Activated CD8-positive, alpha-beta T cell treated with anti-CD3 and anti-CD28 coated beads for 36 hours (primary cell): ENCODE measurements around the gene MYLK. TPM values are rescaled to one million over a fixed set of nuclear protein-coding genes. Genes with fewer than 3 reads are reported as not detected.
"Not testable (repeated sequence)": the region's sequence is repeated elsewhere in the genome, so short reads cannot be mapped to it uniquely, and the experiment has no call there.

Experiments
- ATAC-seq: fragments of 200-7000 bp; cut with Tn5 transposase; one replicate; pipeline ENCODE4 v1.10.0; 2021; ENCODE audit warnings: mild to moderate bottlenecking, moderate library complexity
- CTCF ChIA-PET: fragments of 350-600 bp; sonication (Branson Sonifier 250); formaldehyde crosslinking; loops from one replicate; lab custom pipeline; 2021; ENCODE audit warnings: antibody characterized with exemption; lab: Charles Lee
- POLR2A ChIA-PET: fragments of 350-600 bp; sonication (Branson Sonifier 250); formaldehyde crosslinking; loops from one replicate; lab custom pipeline; 2021; ENCODE audit warnings: antibody characterized with exemption; lab: Charles Lee
- DNase-seq: peaks from one replicate; pipeline ENCODE4 v3.0.0-alpha.2; 2020
- H3K27ac Mint-ChIP-seq: one replicate; pipeline ENCODE4 v1.8.0; 2021; ENCODE audit warnings: mild to moderate bottlenecking, mixed read lengths
- H3K27me3 Mint-ChIP-seq: one replicate; pipeline ENCODE4 v1.8.0; 2021; ENCODE audit warnings: mixed read lengths
- H3K36me3 Mint-ChIP-seq: one replicate; pipeline ENCODE4 v1.8.0; 2021; ENCODE audit warnings: low read depth, mixed read lengths
- H3K4me1 Mint-ChIP-seq: one replicate; pipeline ENCODE4 v1.8.0; 2021; ENCODE audit warnings: low read depth, mixed read lengths
- H3K4me3 Mint-ChIP-seq: one replicate; pipeline ENCODE4 v1.8.0; 2021; ENCODE audit warnings: mild to moderate bottlenecking, moderate library complexity, mixed read lengths
- H3K9me3 Mint-ChIP-seq: one replicate; pipeline ENCODE4 v1.8.0; 2021; ENCODE audit warnings: mixed read lengths
- CTCF ChIP-seq: fragments of 200-600 bp; IDR thresholded peaks from one replicate; pipeline ENCODE4 v1.8.0; 2022; ENCODE audit warnings: antibody characterized with exemption, mild to moderate bottlenecking
- intact Hi-C: fragments of 100-400 bp; cut with micrococcal nuclease; formaldehyde crosslinking; loops from one replicate; pipeline ENCODE4 v1.10.0; 2022
- total RNA-seq, 2 experiments: library from RNA; stranded (reverse); gene quantifications; one replicate each; pipeline ENCODE4 v1.2.3, GENCODE V29; 2021

Gene MYLK
- total RNA-seq, 2 experiments from 2014 or later = 0.34 TPM; not detected in 1

GRCh38 chr3:123620343-123620742 is 263.8 kb downstream of the MYLK start:
- intact Hi-C loops = no loop called here

GRCh38 chr3:123618768-123619484 is 265.2 kb downstream of the MYLK start:
- peaks cover 1% of the 10 kb centered on the region for H3K36me3 Mint-ChIP-seq
- no peaks in the 10 kb centered on the region for H3K4me1 Mint-ChIP-seq
- intact Hi-C loops = no loop called here
- H3K27ac Mint-ChIP-seq = no peak overlapping the region
- no peak overlapping the region for H3K4me3 Mint-ChIP-seq
- ChIA-PET CTCF (interaction anchor here (1.1 to 1.7 kb wide), 2 partner anchors 23 to 105 kb away, joined by 4 read pairs; no protein-coding TSS in a partner anchor), POLR2A (interaction anchor here (1.3 kb wide), 1 partner anchor 33 kb away, joined by 4 read pairs; no protein-coding TSS in a partner anchor)
- no peaks in the 10 kb centered on the region for H3K27me3 Mint-ChIP-seq
- TF ChIP-seq CTCF = no peak
- ATAC-seq (no peak), DNase-seq (no peak)
- no peaks in the 10 kb centered on the region for H3K9me3 Mint-ChIP-seq

More at GRCh38 chr3:123620343-123620742, 263.8 kb downstream of the MYLK start:
- ChIA-PET CTCF (interaction anchor here (0.7 to 1.7 kb wide), 4 partner anchors 14 to 61 kb away, joined by 3 to 6 read pairs (median 3); no protein-coding TSS in a partner anchor), POLR2A (no interaction called here)
- no peak overlapping the region for H3K4me3 Mint-ChIP-seq
- H3K36me3 Mint-ChIP-seq = no peaks in the 10 kb centered on the region
- no peaks in the 10 kb centered on the region for H3K27me3 Mint-ChIP-seq
- no peaks in the 10 kb centered on the region for H3K4me1 Mint-ChIP-seq
- no peak for TF ChIP-seq CTCF
- H3K9me3 Mint-ChIP-seq = no peaks in the 10 kb centered on the region
- ATAC-seq = no peak
- no peak overlapping the region for H3K27ac Mint-ChIP-seq
- DNase-seq = no peak

GRCh38 chr3:123618076-123618708 is 265.9 kb downstream of the MYLK start:
- no peaks in the 10 kb centered on the region for H3K9me3 Mint-ChIP-seq
- CTCF ChIA-PET = interaction anchor here (1.1 to 1.7 kb wide), 2 partner anchors 24 to 106 kb away, joined by 4 read pairs; no protein-coding TSS in a partner anchor

GRCh38 chr3:123616593-123616992 is 267.5 kb downstream of the MYLK start:
- ChIA-PET POLR2A (no interaction called here), CTCF (no interaction called here)
- DNase-seq (no peak), ATAC-seq (no peak)
- Mint-ChIP-seq H3K9me3 (no peaks in the 10 kb centered on the region), H3K36me3 (peaks cover 11% of the 10 kb centered on the region), H3K27ac (no peak overlapping the region), H3K4me1 (no peaks in the 10 kb centered on the region), H3K4me3 (no peak overlapping the region), H3K27me3 (no peaks in the 10 kb centered on the region)
- intact Hi-C loops = no loop called here
- TF ChIP-seq CTCF = no peak

More at GRCh38 chr3:123618076-123618708, 265.9 kb downstream of the MYLK start:
- no peaks in the 10 kb centered on the region for H3K27me3 Mint-ChIP-seq
- ATAC-seq (no peak), DNase-seq (no peak)
- no peak for TF ChIP-seq CTCF
- H3K4me1 Mint-ChIP-seq = no peaks in the 10 kb centered on the region
- POLR2A ChIA-PET = interaction anchor here (1.3 kb wide), 1 partner anchor 32 kb away, joined by 4 read pairs; no protein-coding TSS in a partner anchor
- H3K4me3 Mint-ChIP-seq = no peak overlapping the region
- H3K27ac Mint-ChIP-seq = no peak overlapping the region
- peaks cover 6% of the 10 kb centered on the region for H3K36me3 Mint-ChIP-seq
- intact Hi-C loops = no loop called here

GRCh38 chr3:123613543-123613942 is 270.6 kb downstream of the MYLK start:
- Mint-ChIP-seq H3K27ac (no peak overlapping the region), H3K36me3 (peaks cover 14% of the 10 kb centered on the region), H3K9me3 (no peaks in the 10 kb centered on the region), H3K4me1 (peaks cover 2% of the 10 kb centered on the region), H3K4me3 (no peak overlapping the region), H3K27me3 (no peaks in the 10 kb centered on the region)
- TF ChIP-seq CTCF = no peak
- POLR2A ChIA-PET = no interaction called here
- CTCF ChIA-PET = no interaction called here
- no peak for ATAC-seq
- no peak for DNase-seq
- intact Hi-C loops = no loop called here

- intact Hi-C loops, H3K4me1 Mint-ChIP-seq, H3K27me3 Mint-ChIP-seq, DNase-seq, H3K9me3 Mint-ChIP-seq, H3K4me3 Mint-ChIP-seq, POLR2A ChIA-PET, ATAC-seq, H3K27ac Mint-ChIP-seq: not testable (repeated sequence)
- CTCF ChIA-PET = interaction anchor here (1.3 kb wide), 1 partner anchor 30 kb away, joined by 3 read pairs; no protein-coding TSS in a partner anchor
- H3K36me3 Mint-ChIP-seq = peaks cover 18% of the 10 kb centered on the region
These were observed 272.5 kb downstream of the MYLK start for GRCh38 chr3:123611674-123612073.
